Right lobe of liver (tissue), 4 donors: ENCODE results near the gene LSM12.

Source experiments
- CTCF ChIP-seq, 4 donors: fragments of 200-600 bp in 3 of 4; fragments of 450-650 bp in 1 of 4; IDR thresholded peaks; one replicate each; pipeline versions ENCODE4 v1.5.1 to v1.8.0; 2016 to 2022; ENCODE audit warnings: antibody characterized with exemption in 4 of 4, mild to moderate bottlenecking in 2 of 4
- POLR2A ChIP-seq: fragments of 450-650 bp; IDR thresholded peaks from one replicate; pipeline ENCODE4 v1.6.1; 2017; ENCODE audit warnings: antibody characterized with exemption, mild to moderate bottlenecking
- donor health status: DM: no; HTN: no; CAD: no.
- donor health status: DM: no; HTN: no; CAD: no.
- donor health status: DM: no; HTN: yes; CAD: no.

GRCh38 chr17:44095388-44095646 lies 28.8 kb upstream of the LSM12 start:
- no peak for TF ChIP-seq CTCF (IDR thresholded peaks at IDR 0.05)
- no peak for TF ChIP-seq POLR2A
